GM06990 (cell line): ENCODE measurements around the gene RPSA.

ENCODE experiments used
- DNase-seq: peaks from one replicate; pipeline ENCODE4 v3.0.0-alpha.2; 2011; ENCODE audit not compliant: insufficient read length; ENCODE audit errors: extremely low read depth
- H3K27me3 ChIP-seq: replicated peaks from 2 replicates; pipeline ENCODE4 v1.6.0; 2011; ENCODE audit warnings: low read length; ENCODE audit not compliant: control insufficient read depth, insufficient read depth
- H3K36me3 ChIP-seq: 2 replicates; pipeline ENCODE4 v1.5.1; 2011; ENCODE audit warnings: low read length; ENCODE audit not compliant: control insufficient read depth, insufficient read depth
- H3K4me3 ChIP-seq: replicated peaks from 2 replicates; pipeline ENCODE4 v1.5.1; 2011; ENCODE audit warnings: low read depth, mild to moderate bottlenecking, control low read depth, low read length
- TF ChIP-seq, protein P1 (sequence below): IDR thresholded peaks from 2 replicates; pipeline ENCODE4 v1.5.1; 2011; ENCODE audit warnings: low read length, control low read depth, mild to moderate bottlenecking, inconsistent platforms; ENCODE audit not compliant: insufficient read depth, poor library complexity, severe bottlenecking

RPSA gene

DNA sequence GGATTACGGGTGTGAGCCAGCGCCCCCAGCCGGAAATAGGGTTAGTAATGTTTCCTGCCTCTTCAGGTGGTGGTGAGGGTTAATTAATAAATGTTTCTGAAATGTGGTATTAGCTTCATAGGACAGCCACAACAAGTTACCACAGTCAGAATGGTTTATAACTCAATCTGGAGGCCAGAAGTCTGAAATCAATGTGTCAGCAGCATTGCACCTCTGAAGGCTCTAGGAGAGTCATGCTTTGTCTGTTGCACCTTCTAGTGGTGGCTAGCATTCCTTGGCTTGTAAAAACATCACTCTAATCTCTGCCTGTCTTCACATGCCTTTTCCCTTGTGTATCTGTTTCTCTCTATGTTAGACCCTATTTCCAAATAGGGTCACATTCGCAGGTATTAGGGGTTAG lies 7.8 kb upstream of the RPSA start:
- no peaks in the 10 kb centered on the region for H3K27me3 ChIP-seq
- no peak for DNase-seq
- H3K36me3 ChIP-seq, result peaks cover 10% of the 10 kb centered on the region
- TF ChIP-seq, protein P1, sequence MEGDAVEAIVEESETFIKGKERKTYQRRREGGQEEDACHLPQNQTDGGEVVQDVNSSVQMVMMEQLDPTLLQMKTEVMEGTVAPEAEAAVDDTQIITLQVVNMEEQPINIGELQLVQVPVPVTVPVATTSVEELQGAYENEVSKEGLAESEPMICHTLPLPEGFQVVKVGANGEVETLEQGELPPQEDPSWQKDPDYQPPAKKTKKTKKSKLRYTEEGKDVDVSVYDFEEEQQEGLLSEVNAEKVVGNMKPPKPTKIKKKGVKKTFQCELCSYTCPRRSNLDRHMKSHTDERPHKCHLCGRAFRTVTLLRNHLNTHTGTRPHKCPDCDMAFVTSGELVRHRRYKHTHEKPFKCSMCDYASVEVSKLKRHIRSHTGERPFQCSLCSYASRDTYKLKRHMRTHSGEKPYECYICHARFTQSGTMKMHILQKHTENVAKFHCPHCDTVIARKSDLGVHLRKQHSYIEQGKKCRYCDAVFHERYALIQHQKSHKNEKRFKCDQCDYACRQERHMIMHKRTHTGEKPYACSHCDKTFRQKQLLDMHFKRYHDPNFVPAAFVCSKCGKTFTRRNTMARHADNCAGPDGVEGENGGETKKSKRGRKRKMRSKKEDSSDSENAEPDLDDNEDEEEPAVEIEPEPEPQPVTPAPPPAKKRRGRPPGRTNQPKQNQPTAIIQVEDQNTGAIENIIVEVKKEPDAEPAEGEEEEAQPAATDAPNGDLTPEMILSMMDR, result peak; percentile 14
- H3K4me3 ChIP-seq, result no peak overlapping the region

DNA sequence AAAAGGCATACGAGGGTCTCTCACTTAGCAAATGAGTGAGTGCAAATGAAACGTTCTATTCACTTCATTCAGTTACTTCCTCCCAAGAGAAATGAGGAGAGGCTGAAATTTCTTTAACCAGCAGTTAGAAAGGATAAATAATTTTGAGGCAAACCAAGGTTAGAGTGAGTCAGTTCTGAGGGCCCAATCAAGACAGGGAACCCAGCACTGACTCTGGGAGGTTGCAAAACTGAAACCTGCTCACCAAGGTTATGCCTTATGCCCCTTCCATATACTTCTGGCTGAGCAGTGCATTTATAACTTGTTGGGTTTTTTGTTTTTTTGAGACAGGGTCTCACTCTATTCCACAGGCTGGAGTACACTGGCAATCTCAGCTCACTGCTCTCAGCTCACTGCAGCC lies 4.5 kb upstream of the RPSA start:
- H3K4me3 ChIP-seq, result no peak overlapping the region
- no peak for DNase-seq
- H3K36me3 ChIP-seq, result peaks cover 2% of the 10 kb centered on the region
- no peaks in the 10 kb centered on the region for H3K27me3 ChIP-seq
- TF ChIP-seq, protein P1, result no peak

DNA sequence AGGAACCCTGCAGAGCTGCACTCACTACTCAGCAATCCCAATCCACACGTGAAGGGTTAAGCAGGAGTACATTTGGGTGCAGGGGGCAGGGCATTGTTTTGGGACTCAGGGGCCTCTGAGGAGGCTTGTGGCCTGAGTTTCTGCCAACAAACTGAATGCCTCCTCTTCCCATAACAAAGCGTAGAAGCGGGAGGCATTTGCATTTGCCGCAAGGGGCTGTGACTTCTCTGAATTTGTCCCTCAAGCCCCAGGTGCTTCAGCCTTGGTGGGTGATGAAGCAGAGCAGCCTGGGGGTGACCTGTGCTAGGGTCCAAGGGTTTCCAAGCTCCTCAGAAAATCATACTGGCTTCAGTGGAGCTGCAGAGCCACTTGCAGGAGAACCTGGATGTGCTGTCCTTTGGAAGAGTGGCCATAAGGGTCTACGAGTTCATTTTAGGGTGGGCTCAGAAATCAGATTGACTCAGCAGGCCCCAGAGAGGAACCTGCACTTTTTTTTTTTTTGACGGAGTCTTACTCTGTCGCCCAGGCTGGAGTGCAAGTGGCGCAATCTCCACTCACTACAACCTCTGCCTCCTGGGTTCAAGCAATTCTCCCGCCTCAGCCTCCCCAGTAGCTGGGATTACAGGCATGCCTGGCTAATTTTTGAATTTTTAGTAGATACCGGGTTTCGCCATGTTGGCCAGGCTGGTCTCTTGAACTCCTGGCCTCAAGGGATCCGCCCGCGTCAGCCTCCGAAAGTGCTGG lies 1.4 kb upstream of the RPSA start:
- H3K36me3 ChIP-seq, result peaks cover 8% of the 10 kb centered on the region
- TF ChIP-seq, protein P1, result no peak
- no peak for DNase-seq
- H3K27me3 ChIP-seq, result no peaks in the 10 kb centered on the region
- no peak overlapping the region for H3K4me3 ChIP-seq

DNA sequence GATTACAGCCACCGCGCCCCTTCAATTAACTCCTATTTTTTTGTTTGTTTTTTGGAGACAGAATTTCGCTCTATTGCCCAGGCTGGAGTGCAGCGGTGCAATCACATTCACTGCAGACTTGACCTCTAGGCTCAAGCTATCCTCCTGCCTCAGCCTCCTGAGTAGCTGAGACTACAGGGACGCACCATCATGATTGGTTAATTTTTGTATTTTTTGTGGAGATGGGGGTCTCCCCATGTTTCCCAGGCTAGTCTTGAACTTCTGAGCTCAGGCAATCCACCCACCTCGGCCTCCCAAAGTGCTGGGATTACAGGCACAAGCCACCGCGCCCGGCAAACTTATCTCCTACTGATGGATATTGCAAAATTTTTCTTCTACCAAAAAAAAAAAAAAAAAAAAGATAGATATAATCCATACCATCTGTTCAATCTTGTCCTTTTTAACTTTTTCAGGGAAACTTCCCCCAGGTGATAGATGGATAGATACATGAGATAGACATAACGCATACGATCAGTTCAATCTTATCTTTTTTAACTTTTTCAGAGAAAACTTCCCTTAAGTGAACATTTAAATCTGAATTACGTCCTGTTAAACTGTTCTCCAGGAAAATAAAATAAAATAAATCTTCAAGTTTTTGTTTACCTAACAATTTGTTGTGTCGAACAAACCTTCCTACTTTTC lies 693 bp upstream of the RPSA start:
- H3K27me3 ChIP-seq, result no peaks in the 10 kb centered on the region
- TF ChIP-seq, protein P1, result no peak
- H3K36me3 ChIP-seq, result peaks cover 13% of the 10 kb centered on the region
- DNase-seq, result no peak
- peak overlapping the region; percentile 71 for H3K4me3 ChIP-seq

DNA sequence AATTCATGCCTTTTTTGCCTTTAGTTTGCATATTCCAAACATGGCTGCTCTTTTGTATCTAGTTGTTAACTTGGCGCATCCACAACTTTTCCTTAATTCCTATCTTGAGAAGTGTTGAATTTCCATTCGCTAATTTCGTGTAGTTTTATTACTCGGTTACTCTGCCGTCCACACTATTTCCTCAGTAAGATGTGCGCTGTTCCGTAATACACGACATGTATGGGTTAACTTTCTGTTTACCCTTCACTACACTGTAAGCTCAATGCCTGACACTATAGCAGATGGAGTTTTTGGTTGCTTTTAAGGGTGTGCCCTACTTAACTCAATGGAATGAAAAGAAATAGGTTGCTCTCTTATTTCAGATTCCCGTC lies 724 bp downstream of the RPSA start:
- TF ChIP-seq, protein P1, result no peak
- DNase-seq, result no peak
- H3K36me3 ChIP-seq, result peaks cover 17% of the 10 kb centered on the region
- H3K27me3 ChIP-seq, result no peaks in the 10 kb centered on the region
- H3K4me3 ChIP-seq, result peak overlapping the region; percentile 71
